ENCODE data around the gene MAP1LC3B2.

MAP1LC3B2 gene

DNA sequence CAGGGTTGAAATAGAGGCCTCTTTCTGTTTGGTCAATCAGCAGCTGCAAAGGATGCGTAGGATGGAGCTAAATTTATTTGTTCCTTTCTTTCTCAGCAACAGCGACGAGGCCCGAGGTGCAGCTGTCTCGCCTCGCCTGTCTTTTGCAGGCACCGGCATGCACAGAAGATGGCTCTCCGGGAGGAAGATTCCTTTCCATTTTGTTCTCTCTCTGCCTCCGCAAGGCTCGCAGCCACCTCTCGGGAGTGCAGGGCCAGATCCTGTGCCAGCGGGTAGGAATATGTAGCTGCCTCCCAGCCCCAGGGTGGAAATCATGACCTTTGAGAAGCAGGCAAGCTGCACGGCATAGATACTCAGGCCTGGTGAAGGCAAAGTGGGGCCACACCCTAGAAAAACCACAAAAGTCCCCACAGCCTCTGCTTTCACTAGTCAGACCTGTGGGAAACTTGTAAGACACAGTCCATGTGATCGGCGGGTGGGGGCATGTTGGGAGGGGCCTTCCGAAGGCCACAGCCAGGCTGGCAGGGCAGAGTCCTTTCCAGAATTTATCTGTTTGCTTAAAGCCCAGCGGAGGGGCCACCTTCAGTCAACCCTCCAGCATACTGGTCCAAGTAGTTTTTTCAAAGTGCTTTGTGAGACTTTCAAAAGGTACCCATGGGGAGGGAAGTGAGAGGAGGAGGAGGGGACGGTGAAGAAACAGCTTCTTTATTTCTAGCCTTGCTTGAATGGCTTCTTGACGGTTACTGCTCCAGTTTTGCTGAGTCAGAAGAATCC lies at the start of gene MAP1LC3B2:
Gene MAP1LC3B2, plus strand, starts transcription at position 220 of the 774 bp plus-strand sequence. CDS start 16,562 bp downstream, outside the sequence.
- DNase-seq: peak; percentile 67 to 70

DNA sequence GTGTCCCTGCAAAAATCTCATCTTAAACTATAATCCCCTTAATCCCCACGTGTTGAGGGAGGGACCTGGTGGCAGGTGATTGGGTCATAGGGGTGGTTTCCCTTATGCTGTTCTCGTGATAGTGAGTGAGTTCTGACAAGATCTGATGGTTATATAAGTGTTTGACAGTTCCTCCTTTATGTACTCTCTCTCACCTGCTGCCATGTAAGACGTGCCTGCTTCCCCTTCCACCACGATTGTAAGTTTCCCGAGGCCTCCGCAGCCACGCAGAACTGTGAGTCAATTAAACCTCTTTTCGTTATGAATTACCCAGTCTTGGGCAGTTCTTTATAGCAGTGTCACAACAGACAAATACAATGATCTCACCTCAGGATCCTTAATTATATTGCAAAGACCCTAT lies 45.2 kb upstream of the MAP1LC3B2 start:
- no peak for DNase-seq

DNA sequence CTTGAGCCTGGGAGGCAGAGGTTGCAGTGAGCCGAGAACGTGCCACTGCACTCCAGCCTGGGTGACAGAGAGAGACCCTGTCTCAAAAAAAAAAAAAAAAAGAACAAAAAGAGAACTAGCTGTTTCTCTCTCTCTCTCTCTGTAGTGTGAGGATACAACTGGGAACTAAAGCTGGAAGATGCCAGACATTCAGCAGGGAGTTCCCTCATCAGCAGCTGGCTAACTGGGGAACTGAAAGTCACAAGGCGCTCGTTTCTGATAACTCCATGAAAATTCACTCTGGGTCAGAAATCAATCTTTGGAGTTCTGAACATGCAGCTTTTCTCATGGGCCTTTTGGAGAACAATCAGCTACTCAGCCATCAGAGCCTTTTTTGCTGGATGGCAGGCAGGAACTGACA lies 43.5 kb upstream of the MAP1LC3B2 start:
- DNase-seq: no peak

DNA sequence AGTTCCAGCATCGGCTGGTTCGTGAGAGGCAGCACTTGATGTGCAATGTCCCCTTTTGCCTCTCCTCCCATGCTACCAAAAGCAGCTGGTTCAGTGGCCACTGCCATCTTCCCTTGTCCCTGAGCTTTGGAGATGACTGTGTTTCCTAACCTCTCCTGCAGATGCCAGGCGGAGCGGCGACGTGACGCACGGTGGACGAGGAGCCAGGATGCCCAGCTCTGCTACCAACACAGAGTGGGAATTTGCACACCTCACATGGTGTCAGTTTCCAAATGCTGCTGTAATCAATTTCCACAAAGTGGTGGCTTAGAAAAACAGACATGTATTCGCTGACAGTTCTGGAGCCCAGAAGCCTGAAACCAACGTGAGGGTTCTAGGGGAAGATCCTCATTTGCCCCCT lies 42.5 kb upstream of the MAP1LC3B2 start:
- no peak for DNase-seq

DNA sequence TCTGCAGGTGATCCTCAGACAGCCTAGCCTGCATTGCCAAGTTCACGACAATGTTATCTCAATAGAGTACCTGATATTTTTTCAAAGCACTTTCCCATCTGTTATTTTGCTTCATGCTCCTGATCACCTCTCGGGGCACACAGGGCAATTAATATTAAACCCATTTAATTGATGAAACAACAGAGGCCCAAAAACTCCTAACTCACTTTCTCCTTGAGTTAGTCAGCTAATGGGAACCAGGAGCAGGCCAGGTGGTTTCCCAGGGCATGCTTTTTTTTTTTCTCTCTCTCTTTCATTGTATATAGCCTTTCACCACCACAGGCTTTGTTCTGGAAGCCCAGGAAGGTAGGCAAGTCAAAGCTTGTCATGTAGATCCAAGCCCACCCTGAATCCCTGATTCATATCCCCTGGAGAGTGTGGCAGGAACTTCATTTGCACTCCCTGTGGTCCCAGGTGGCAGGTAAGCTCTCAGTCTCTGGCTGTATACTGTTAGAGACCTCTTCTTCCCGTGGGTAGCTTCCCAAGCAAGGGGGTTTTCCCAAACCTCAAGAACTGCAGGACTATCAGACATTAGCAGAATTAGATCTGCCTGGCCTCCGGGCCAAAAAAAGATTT lies 41.6 kb upstream of the MAP1LC3B2 start:
- no peak for DNase-seq

DNA sequence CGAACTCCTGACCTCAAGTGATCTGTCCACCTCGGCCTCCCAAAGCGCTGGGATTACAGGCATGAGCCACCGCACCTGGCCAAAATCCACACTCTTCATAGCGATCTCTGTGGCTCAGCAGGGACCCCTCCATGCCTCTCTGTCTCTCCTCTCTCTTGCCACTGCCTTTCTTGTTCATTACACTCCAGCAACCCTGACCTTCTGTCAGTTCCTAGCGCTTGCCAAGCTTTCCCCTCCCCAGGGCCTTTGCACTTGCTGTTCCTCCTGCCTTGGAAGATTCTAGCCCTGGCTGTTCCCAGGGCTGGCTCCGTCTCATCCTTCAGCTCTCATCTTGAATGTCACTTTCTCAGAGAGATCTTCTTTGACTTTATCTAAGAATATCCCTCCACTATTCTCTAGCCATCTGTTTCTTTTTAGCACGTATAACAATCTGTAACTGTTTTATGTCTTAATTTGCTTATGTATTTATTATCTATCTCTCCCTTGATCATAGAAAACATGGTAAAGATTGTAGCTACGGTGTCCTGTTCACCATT lies 38.9 kb upstream of the MAP1LC3B2 start:
- DNase-seq: no peak

DNA sequence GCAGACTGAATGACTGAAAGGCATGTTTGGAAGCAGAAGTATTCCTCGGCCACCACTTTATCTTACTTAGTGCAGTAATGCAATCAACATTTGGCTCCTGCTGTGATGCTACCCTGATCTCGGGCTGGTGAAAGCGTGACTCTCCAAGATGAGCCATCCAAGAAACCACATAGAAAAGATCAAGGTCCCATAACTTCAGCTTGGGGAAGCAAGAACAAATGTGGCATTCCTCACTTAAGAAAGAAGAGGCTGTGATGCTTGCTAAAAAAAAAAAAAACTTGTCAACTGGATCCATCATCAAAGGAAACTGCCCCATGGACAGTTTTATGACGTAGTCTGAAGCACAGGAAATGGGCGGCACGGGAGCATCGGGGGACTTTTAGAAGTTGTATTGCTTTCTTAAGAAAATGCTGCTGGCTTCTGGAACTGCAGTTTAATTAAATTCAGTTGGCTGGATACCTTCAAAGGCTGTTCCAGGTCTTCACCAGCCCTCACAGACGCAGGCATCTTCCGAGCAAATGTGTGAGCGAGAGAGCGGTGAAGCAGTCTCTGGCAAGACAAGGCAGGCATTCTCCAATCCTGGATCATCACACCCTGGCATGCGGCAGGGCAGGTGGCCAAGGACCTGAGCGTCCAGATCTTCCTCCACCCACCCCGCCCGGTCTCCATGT lies 38.2 kb upstream of the MAP1LC3B2 start:
- DNase-seq: no peak

DNA sequence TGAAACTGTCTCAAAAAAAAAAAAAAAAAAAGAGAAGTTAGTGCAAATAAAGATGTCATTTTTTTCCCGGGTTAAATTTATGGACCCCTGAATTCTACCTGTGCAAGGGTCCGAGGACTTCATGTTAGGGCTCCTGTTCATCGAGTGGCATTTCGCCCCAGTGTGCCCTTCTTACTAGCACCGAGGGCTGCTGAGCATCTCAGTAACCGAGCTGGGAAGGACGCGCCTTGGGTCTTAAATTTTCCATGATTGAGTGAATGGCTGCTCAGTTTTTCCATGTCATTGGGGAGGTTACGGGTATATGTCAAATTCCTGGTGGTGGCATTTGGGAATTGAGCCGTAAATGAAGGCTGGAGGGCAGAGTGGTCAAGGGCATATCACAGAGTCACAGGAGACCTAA lies 34.9 kb upstream of the MAP1LC3B2 start:
- no peak for DNase-seq

DNA sequence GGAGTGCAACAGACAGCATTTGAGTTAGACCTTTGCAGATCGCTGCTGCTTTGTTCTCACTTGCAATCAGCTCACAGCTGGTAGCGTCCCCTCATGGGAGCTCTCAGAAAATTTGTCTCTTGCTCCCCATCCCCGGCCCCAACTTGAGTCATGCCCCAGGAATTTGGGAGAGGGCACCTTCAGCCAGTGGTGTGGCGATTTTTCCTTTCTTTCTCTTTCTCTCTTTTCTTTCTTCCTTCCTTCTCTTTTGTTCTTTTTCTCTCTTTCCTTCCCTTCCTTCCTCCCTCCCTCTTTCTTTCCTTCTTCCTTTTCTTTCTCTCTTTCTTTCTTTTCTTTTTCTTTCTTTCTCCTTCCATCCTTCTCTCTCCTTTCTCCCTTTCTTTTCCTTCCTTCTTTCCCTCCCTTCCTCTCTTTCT lies 34.2 kb upstream of the MAP1LC3B2 start:
- no peak for DNase-seq

DNA sequence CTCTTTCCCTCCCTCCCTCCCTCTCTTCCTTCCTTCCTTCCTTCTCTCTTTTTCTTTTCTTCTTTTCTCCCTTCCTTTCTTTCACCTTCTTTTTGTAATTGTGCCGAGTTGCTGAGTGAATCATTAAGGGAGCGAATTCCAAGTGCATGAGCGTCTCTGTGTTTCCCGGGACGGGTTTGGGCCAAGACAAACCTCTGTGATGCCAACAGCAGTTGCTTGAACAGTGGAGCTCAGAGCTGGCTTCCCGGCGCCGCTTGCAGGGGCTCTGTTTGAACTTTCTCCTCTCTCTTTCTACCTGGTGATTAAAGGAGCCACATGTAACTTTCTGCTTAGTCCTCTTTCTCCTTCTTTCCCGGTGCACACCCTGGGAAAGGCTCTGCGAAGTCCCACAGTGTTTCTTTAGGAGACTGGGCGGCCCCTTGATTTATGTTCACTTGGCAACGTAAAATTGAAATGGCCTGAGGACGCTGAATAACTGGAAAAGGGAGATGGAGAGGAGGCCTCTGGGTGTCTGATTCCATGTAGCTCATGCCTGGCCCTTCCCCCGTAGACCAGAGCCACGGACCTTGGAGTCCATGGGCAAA lies 33.7 kb upstream of the MAP1LC3B2 start:
- no peak for DNase-seq

DNA sequence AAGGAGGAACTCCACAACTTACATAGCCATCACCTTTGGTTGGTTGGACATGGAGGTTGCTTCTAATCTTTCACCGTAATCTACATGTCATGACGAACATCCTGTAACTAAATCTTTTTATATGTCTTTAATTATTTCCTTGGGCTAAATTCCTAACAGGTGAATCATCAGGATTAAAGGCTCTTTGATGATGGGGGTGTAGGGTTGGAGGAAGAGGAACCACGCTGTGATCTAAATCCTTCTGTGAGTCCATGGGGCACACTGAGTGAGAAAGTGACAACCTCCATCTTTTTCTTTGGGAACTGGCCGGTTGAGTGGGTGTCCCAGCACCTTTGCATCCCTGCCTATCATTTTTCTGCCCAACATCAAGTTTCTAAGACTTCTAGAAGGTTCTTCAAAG lies 31.1 kb upstream of the MAP1LC3B2 start:
- no peak for DNase-seq

DNA sequence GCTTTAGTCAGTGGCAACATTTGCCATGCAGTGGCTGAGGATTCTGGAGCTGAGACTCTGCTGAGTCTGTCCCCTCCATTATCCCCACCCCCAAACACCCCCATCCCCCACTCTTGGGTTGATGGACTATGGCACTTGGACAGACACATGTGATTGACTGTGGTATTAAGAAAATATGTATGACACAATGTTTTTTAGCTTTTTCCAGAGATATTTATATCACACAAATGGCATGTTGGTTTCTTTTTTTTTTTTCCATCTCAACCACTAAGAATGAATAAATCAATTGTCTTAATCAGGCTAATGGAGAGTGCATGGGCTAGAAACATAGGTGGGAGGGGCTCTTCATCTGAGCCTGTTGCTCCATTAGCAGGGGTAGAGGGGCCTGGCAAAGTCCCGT lies 30.7 kb upstream of the MAP1LC3B2 start:
- no peak for DNase-seq

DNA sequence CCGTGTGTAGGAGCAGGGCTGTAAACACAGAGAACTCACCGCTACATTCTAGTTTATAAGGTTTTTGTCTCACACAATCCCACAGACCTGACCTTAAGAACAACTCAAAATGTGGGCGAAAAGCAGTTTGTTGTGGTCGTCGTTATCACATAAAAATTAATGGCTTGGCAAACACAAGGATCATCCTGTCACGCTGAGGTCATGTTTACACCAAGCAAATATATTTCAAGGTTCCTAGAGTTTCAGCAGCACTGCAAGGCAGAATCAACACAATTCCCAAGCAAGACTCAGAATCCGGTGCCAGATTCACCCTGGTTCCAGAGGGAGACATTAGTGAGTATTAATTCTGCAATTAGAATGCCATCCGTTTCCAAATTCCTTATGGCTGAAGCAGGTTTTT lies 30.1 kb upstream of the MAP1LC3B2 start:
- no peak for DNase-seq

DNA sequence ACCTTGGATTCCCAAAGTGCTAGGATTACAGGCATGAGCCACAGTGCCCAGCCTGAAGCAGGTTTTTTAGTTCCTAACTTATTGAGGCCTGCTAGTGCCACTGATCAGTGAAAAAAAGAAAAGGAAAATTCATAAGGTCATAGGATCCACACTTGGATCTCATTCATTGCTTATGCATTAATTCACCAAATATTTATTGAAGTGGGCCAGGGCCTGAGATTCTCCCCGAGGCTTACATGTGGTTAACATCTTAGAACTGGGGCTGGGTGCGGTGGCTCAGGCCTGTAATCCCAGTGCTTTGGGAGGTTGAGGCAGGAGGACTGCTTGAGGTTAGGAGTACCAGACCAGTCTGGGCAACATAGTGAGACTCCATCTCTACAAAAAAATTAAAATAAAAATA lies 29.5 kb upstream of the MAP1LC3B2 start:
- no peak for DNase-seq

DNA sequence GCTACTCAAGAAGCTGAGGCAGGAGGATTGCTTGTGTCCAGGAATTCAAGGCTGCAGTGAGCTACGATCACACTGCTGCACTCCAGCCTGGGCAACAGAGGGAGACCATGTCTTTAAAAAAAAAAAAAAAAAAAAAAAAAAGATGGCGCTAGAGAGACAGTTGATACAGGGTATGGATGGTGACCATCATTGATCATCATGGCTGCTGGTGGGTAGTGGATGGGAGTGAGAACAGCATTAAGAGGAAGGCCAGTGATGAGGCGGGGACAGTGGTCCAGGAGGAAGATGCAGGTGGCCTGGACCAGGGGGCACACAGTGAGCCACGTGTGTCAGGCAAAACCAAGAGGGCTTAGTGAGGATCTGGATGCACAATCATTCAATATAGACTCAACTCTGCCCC lies 26.8 kb upstream of the MAP1LC3B2 start:
- DNase-seq: no peak

DNA sequence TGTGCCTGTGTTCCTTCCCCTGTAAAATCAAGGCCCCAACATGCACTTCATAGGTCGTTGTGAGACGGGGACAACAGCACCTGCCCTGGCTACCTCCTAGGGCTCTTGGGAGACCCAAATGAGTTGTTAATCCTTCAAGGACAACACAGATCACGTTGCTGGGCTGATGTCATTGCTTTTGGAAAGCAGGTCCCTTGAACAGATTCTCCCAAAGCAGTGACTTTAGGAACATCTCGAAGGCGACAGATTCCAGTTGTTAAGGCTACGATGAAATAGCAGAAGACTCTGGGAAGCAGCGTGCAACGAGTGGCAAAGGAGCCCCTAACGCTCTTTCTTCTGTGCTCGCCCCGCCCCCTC lies 26.2 kb upstream of the MAP1LC3B2 start:
- DNase-seq: no peak

DNA sequence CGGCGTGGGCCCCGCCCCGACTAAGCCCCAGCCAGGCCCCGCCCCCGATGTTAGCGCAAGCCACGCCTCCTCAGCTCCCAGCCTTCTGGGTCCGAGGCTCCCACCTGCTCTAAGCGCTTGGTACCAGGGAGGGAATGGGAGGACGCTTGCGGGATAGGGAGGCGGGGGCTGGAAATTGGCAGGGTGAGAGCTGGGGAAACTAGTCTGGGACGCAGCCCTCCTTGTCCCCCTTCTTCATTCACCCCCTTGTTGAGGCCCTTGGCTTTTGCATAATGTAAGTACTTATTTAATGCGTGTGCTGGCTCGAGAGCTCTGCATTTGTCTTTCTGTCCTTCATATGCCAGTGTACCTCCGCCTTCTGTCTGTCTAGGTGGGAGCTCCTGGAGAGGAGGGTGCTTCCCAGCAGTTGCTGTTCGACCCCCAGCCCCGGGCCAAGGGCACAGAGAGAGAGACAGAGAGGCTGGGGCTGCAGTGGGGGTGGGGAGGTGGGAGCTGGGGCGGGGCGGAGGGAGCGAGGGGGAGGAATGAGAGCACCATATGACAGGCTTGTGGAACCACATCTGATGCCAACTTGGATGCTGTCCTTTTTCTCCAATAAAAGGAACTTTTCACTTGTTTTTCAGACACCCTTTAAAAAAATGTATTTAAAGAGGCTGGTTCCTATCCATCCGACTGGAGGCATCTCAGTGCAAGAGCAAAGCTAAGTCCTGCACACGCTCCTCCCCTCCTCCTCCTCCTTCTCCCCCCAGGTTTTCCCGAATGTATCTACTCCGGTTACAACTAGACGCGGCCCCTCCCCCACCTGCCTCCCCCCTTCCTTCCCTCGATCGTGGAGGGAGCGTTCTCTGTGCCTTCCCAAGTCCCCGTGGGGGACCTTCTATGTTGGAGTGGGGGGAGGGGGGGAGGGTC lies 25.6 kb upstream of the MAP1LC3B2 start:
- peak; percentile 81 to 84 for DNase-seq

DNA sequence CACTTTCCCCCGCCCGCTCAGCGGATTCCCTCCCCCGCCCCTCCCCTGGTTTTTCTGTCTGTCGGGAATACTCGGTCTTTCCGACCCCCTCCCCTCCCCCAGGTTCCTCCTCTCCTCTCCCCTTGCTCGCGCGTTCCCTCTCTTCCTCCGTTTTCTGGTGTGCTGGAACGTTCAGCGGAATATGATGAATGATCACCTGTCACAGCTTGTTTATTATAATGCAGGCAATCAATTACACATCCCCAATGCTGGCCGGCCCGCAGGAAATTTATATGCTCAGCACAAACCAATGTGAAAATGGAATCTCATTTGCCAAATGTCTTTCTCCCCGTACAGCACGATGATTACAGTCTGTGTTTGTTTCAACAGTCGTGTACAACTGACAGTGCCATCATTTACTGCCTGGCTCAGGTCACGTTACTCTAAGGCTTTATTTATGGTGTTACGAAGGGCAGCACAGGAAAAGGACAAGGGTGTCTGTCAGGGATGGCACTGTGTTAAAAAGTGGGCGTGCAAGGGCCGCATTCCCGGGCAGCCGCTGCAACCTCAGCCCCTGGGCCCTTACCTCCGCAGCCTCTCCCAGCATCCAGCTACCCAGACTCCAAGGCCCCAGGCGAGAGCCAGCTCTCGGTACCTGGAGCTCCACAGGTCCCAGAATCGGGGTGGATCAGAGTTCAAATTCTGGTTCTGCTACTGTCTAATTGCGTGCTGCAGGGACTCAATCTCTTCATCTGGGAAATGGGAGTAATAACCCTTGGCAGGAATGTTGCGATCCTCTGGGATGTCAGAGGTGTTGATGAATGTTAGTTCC lies 24.7 kb upstream of the MAP1LC3B2 start:
- DNase-seq: no peak

DNA sequence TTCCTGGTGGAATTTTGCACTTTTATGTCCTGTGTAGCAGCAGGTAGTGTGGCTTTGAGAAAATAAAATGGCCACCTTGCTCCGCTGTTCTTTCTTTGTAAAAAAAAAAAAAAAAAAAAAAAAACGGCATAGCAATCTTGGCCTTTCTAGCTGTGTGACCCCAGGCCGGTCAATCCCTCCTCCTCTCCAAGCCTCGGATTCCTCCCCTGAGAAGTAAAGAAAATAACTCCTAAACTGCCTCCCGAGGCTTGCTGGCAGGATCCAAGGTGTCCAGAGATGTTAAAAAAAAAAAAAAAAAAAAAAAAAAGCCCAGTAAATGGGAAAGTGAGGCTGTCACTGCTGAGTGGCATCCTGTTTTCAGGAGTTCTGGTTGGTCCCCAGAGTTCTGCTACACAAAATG lies 23.9 kb upstream of the MAP1LC3B2 start:
- no peak for DNase-seq

DNA sequence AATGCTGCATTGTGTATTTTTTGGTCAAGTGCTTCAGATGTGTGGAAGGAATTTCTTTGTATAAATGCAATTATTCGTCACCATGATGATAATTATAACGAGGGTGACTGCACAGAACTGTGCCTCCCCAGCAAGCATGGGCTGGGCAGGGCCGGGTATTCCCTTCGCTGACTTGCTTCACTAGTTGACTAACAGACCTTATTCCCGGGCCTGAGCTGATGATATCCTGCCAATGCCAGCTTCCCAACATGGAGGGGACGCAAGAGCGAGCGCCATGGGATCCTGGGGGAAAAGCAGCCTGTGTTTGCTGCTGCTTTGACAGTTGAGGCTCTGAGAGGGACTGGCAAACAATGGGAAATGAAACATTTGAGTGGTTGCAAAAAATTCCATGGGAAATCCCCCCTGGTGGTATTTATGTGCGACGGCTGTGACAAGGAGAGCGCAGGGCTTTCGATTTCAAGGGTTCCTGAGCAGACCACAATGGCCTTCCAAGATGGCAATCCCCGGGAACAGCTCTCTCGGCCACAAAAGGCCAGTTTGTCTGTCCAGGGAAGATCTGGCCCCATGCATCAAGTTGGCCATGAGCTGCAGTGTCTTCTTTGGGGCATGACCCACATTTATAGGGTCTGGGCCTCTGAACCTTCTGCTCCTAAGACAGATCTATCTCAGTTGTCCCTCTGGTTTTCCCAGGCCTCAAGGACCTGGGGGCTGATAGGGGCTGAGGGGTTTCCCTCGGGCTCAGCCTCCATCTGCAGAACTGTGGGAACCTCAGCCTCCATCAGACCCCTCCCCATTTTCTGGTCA lies 21.9 kb upstream of the MAP1LC3B2 start:
- DNase-seq: no peak

Measured in stimulated activated CD4-positive, alpha-beta T cell treated with anti-CD3 and anti-CD28 coated beads, Interleukin-2, amount 100 ng/mL, for 24 hours (primary cell).